ENCODE data around the gene BAK1.

GRCh38 chr6:33587529-33587928, 7.5 kb upstream of the BAK1 start:
- TF ChIP-seq, protein P1, sequence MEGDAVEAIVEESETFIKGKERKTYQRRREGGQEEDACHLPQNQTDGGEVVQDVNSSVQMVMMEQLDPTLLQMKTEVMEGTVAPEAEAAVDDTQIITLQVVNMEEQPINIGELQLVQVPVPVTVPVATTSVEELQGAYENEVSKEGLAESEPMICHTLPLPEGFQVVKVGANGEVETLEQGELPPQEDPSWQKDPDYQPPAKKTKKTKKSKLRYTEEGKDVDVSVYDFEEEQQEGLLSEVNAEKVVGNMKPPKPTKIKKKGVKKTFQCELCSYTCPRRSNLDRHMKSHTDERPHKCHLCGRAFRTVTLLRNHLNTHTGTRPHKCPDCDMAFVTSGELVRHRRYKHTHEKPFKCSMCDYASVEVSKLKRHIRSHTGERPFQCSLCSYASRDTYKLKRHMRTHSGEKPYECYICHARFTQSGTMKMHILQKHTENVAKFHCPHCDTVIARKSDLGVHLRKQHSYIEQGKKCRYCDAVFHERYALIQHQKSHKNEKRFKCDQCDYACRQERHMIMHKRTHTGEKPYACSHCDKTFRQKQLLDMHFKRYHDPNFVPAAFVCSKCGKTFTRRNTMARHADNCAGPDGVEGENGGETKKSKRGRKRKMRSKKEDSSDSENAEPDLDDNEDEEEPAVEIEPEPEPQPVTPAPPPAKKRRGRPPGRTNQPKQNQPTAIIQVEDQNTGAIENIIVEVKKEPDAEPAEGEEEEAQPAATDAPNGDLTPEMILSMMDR (IDR thresholded peaks at IDR 0.05) = no peak
- TF ChIP-seq POLR2AphosphoS5 (IDR thresholded peaks at IDR 0.05; ENCODE audit: insufficient read depth in 1 of 2, low read depth in 1 of 2) = no peak
- TF ChIP-seq POLR2A (IDR thresholded peaks at IDR 0.05) = no peak
